HG03045 (cell line): Measurements from ENCODE around the gene DIDO1.

ENCODE experiments used
- ATAC-seq: cut with Tn5 transposase; IDR thresholded peaks from one replicate; pipeline ENCODE4 v1.9.1; 2021; ENCODE audit warnings: mild to moderate bottlenecking, moderate library complexity; ENCODE audit not compliant: unreplicated experiment

Gene DIDO1

DNA sequence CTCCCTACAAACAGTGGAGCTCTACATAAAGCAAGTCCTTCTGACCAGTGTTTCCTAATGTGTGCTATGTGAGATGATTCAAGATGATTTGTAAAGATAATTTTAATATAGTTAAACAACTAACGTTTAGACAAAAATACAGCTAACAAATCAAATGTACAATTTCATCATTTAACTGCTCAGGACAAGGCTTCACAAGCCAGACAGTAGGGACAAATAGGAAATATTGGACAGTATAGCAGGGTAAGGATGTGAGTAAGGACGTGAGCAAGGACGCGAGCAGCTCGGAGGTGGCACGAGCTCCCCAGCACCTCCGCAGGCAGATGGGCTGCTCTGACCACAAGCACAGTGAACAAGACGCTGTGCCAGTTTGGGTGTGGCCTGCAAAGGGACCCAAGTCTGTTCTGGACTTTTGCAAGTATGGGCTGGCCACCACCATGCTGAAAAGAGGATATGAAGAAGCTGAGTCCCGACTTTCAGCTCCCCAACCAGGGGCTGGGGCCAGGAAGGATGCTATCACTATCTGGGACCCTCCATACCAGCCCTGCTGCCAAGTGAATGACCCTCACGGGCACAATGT lies 14.5 kb downstream of the DIDO1 start:
- no peak for ATAC-seq

DNA sequence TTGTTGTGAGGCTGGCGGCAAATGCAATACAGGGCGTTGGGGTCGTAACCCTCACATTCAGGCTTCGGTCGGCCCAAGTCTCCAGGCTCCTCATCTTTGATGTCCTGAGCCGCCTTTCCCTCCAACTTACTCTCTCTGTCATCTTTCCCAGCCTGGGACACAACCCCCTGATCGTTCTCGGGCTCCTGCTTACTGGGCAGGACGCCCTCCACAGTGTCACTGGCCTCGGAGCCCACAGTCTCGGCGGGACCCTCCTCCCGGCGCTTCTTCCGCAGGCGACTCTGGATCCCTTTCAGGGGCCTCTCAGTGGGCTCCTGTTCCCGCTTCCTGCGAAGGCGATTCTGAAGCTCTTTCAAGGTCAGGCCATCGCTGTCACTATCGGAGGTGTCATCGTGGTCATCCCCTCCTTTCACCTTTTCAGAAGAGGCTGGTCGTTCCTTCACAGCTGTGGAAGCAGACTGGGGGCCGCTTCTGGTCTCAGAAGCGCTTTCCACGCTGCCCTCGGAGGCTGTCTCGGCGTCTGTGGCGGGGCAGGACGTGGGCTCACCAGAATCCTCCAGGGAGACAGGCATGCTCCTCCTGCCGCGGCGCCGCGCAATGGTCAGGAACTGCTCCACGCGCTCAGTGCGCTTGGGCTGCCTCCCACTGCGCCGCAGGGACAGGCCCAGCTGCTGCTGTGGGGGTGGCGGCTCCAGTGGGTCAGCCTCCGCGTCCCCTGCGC lies 15.4 kb downstream of the DIDO1 start:
- no peak for ATAC-seq

DNA sequence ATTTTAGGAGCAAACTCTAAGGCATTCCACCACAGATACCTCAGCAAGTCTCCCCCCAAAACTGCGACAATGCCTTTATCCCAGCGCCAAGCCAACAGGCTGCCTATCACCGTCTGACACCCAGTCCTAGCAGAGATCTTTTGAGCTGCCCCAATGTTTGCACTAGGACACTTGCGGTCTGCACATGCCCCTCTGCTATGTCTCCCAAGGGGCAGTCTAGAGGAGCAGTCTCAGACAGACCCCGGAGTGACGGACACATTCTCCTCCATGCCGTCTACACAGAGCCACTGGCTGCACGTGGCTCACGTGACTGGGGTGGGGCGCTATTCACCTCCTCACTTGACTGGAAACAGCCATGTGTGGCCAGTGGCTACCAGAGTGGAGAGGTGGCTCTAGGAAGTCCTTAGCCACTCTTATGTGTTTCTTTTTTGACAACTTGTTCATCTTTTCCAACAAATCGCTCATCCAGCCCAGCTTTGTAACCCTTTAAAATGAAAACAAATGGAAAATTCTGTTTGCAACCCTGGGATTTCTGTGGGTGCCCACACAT lies 16.0 kb downstream of the DIDO1 start:
- no peak for ATAC-seq

DNA sequence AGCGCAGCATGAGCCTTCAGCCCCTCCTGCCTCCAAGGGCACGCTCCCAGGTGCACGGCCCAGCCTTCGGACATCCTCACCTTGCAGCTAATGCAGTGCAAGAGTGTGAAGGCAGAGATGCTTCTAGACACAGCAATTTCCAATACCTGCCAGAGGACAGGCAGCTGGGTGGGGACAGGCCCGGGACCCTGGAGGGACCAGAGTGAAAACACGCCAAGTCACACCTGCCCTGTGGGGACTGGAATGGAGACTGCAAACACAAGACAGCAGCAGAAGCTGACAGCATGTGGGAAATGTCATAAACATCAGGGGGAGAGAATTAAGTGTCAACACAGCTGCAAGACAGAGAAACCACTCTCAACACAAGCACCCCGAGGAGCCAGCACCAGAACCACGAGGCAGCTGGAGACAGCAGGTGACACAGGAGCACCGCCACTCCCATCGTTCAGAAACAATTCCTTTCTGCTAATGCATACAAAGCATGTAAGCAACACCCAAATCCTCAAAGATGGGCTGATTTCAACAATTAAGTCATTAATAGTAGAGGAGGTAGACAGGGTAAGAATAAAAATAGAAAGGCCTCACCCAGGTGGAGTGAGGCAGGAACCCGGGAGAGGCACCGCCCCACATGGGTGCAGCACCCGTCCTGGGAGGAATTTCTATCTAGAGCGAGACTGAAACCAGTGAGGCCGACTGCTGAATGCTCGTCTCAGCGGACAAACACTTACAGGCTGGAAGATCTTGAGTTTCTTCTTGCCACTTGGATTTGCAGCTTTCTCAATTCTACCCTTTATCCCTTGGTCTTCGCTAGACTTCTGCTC lies 17.1 kb downstream of the DIDO1 start:
- no peak for ATAC-seq

DNA sequence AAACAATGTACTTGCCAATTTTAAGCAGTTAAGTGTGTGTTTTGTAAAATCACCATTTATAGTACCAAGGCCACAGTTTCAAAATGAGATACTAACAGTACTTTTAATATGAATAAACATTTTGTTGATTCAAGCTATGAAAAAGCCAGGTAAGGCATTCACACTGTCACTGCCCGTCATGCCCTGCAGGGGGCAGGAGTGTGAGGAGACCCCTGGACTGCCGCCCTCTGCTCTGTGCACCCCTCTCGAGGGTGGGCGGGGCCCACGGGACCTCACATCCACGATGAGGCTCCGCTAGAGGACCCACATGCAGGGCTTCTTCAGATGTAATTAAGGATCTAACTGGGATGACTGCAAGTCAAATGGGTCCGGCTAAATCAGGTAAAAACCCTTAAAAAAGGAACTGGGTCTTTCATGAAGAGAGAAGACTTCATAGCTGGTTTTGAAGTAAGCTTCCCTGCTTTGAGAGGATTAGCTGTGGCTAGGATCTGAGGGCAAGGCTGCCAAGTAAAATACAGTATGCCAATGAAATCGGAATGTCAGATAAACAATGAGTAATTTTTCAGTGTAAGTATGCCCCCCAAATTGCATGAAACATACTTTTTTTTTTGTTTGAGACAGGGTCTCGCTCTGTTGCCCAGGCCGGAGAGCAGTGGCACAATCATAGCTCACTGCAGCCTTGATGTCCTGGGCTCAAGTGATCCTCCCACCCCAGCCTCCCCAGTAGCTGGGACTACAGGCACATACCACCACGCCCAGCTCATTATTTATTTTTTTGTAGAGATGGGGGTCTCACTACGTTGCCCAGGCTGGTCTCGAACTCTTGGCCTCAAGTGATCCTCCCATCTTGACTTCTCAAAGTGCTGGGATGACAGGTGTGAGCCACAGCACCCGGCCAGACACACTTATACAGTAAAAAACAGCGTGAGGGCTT lies 18.7 kb downstream of the DIDO1 start:
- ATAC-seq = no peak

DNA sequence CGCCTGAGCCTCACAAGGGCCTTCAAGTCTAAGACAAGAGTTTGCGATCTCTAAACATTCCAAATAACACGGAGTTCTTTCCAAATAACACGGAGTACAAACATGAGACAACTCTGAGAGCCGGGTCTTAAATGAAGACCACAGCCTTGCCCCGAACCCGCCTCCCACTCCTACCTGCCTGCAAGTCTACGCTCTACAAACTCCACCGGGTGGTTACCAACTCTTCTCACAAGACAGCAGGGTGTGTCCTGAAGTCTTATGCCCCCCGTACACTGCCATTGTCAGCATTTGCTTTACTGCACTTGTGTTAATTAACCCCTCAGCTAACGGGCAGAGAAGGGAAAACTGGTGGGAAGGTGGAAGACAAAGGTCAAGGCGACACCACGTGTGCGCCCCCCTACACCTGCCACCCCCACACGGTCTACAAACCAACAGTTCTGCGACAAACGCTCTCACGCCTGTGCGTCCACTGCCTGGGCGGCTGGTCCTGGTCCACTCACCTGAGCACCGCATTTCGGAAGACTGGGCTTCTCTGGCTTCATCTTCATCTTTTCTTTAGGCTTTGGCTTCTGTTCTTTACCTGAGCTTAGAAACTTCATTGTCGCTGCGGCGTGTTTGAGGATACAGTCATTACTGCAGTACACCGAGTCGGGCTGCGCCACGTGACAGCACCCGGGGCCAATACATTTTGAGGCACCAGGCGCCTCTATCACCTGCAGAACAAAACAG lies 19.5 kb downstream of the DIDO1 start:
- ATAC-seq = no peak

DNA sequence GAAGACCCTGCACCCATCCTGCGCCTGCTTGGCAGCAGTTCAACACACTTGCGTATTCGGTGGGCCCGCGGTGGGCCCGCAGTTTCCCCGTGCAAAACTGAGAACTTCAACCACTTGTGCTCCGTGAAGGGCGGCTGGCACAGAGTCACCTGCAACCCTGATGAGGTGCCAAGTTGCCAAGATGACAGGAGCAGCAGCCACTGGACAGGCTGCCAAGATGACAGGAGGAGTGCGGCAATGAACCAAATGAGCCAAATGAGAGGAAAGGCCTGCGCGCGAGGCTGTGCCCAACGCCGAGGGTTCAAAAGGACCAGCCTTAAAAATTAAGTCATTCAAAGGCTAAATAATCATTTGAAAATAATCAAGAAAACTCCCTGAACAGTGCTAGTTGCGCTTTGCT lies 20.1 kb downstream of the DIDO1 start:
- ATAC-seq = no peak

DNA sequence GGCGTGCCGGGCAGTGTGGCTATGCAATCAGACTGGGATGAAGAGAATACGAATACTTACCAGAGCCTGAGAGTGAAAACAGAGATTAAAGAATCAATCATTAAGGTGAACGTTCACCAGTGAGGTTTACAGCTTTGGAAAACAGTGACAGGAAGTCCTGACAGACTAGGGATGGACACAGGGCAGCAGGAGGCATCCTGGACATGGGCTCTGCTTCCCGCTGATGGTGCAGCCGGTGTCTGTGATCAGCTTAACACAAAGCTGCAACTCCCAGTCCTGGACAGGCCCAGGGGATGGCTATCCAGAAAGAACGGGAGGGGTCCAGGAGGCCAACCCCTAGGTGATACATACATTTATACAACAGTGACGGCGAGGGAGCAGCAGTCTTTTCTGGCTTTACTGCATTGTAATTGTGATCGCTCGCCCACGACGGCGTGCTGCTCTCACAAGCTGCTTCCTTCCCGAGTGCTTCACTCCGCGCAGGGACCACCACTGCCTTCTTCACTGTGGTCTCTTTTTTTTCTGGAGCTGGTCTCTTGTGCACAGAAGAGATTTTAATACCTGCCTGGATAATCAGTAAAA lies 20.7 kb downstream of the DIDO1 start:
- no peak for ATAC-seq

DNA sequence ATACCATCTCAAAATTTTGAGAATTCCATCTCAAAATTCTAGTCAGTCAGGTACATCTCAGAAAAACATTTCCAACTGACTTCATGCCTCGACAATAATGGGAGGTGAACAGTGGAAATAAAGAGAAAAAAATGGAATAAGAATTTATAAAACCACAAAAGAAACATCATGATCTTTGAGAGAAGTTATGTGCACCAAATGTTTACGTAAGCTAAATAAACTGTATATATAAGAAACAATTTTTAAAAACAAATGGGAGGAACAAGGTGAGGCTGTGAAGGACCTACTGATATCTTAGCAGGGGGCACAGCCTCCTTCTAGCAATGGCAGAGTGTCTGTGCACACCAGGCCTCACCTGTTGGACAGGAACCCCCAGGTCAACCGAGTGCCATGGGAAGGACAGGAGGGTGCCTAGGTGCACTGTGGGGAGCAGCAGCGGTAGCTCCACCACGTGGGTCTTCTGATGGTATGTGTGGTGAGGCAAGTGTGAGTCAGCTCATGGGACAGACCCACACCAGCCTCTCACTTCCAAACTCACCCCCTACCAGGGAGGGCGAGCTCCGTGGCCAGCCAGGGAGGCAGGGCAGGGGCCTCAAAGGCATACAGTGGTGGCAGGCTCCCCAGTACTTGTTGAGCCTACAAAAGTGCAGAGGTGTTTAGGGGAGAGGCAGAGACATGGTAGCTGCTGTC lies 23.2 kb downstream of the DIDO1 start:
- no peak for ATAC-seq

DNA sequence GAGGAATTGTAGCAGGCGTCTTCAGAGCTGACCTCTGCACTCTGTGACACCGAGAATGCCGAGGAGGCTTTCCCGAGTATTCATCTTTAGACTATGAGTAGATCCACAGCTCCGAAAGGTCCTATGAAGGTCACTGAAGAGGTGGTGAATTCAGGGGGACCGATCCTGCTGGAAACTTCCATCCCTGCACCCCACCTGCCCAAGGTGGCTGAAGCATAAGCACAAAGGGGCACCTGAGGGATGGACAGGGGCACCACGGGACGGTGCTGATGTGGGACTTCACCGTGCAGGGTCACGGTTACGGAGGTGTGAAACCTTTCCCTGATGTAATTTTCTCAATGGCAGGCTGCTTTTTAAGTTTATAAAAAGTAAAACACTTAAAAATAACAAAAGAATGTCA lies 24.4 kb downstream of the DIDO1 start:
- no peak for ATAC-seq

DNA sequence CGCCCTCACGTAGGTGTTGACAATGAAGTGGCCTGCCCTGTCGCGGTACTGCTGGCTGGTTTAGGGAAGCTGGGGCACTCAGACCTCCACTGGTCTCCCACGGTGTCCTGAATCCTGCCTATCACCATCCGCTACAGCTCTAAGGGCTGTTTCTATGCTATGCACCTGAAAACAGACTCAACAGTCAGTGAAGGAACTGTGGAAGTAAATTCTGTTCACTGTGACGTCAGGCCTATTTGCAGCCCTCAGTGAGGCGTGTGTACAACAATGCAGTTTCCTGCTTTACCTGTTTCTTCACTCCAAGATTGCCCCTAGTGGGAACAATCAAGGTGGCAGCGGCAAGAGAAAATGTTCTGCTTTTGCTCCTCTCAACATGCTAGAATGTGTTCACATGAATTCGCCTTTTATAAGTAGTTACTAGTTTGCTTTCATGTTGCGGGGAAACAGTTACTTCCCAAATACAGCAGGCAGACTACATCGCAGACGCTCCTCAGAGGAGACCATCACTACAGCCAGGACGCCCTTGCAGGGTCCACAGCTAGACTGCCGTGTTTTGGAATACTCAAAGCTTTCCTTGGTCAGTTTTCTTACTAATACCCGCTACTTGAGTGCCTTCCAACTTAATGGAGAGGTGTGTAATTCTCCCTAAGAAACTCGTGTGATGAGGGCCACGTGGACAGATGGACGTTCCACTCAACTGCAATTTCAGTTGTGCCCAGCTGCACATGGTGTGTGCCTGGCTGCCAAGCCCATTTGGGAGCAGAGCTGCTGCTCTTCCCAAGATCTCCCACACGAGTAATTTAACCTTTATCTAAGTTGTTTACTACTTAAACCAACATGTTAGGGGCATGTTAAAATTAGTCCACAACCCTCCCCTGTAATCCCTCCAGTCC lies 25.4 kb downstream of the DIDO1 start:
- peak; percentile 24 for ATAC-seq

DNA sequence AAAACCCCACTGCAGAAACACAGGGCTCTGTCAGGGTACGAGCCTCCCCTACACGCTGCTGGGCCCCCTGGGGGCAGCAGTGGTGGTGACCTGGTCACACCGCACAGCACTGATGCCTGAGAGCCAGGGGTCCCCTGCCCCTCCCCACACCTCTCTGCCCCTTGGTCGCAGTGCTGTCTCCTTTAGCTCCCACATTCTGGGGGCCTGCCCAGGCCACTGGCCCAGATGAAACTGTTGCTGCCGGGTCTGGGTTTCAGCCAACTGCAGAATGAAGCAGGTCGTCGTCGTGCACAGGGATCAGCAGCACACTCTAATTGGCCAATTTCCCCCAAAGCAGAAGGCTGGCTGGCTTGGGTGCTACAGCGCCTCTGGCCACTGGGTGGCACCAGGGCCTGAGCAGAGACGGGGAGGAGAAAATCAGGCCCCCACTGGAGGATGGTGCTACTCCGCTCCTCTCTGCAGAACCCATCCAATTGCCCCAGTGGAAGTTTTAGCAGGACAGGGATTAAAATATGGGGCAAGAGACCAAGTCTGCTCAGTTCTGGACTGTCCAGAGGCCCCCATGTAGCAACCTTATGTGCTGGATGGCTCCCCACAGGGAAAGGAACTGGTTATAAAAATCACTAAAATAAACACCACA lies 26.1 kb downstream of the DIDO1 start:
- ATAC-seq = peak; percentile 62

DNA sequence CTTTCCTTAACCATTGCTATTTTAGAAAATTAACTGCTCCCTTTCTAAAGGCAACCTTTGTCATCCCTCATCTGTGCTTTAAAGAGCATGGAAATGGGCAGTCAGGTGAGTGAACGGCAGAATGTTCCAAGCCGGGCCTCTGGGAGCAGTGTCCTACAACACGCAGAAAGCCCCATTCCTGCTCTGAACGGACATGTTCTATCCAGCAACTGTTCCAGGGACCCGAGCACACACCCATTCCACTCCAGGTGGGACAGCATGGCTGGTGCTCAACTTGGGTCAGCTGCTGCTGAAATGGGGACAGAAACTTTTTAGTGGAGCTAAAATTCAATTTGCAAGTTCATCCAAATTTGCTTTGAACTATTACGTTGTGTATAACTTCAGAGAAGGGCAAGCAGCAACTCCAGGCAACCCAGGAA lies 26.7 kb downstream of the DIDO1 start:
- ATAC-seq = no peak

DNA sequence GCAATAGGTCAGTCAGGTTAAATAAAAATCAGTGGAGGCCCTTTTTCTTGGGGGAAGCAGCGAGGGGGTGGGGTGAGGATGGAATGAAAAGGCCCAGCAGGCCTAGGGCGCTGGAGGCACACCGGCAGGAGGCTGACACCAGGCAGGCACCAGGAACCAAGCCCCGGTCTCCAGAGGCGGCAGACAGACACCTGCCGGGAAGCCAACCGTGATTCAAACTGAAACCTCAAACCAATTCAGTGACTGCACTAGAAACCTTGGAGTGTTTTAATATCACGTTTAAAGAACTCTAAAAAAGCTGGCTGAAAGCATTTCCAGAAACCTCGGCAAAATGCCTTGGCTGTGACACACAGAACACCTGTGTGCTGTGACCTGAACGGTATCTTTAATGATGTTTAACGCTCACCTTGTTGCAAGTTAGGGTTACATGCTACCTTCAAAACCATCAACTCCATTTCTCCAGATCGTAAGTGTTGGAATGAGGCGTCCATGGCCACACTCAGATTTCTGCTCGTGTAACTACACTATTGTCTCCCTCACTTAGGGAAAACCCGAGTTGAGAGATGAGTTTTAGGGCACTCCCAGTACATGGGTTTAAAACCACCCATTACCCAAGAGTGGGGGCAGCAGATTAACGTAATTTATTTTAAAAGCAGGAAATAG lies 27.2 kb downstream of the DIDO1 start:
- no peak for ATAC-seq

DNA sequence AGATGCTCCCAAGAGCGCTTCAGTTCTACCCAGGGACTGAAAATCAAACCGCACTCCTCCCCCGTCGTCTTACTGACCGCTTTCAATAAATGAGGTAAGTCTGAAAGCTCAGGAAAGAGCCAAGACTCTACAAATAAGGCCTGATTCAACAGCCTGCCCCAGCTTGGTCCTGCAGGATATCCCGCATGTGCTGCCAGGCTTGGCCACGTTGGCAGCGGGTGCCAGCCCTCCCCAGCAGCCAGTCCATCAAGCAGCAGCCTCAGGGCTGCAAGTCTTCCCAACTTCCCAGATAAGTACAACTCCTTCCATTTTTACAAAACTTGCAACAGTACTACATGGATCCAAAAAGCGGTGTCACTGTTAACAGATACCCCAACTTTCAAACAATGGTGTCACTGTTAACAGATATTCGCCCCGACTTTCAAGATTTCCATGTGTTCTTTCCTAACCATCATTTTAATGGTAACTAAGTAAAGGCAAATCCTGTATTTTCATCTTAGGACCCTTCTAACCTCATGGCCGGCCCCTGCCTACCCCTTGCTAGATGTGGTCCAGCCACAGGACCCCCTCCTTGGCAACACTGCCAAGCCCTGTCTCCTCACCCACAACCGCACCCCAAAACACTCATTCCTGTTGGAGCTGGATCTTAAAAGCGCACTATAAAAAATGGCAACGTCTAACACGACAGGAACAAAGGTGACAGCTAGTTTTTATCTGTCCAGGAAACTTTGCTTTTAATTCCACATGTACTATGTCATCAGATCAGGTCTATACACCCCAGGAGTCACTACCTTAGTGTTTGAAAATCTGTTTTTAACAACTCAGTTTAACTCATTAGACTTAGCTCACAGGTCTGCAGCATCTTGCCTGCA lies 28.0 kb downstream of the DIDO1 start:
- ATAC-seq = no peak

DNA sequence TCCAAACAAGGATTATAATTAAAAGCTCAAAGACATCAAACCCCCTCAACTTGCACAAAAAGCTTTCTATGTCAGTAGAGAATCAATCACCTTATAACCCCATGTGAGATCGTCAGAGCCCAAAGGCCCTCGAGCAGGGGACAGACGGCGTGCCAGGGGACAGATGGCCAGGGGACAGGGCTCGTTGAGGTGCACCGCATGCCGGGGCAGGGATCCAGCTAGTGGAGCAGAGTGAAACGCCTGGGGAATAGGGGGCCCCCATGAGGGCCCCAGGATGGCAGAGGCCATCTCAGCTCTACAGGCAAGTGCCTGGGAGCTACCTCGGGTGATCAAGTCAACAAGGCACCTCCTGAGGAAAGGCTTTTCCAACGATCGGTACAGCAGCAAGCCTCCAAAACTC lies 28.6 kb downstream of the DIDO1 start:
- ATAC-seq = no peak
